Ammon's horn (tissue), 1 donor: ENCODE results near the gene DIP2C.
"Not testable (repeated sequence)": the region's sequence is repeated elsewhere in the genome, so short reads cannot be mapped to it uniquely, and the experiment has no call there.

Experiments
- DNase-seq: peaks from one replicate; pipeline ENCODE4 v3.0.0-alpha.2; 2016; ENCODE audit warnings: low spot score

DIP2C gene

GRCh38 chr10:532331-532730, 157.1 kb downstream of the DIP2C start:
- DNase-seq: not testable (repeated sequence)

GRCh38 chr10:531541-531940, 157.9 kb downstream of the DIP2C start:
- no peak for DNase-seq

- no peak for DNase-seq
Observed at GRCh38 chr10:530717-531116, 158.8 kb downstream of the DIP2C start.

- no peak for DNase-seq
Observed at GRCh38 chr10:529468-530230, 159.8 kb downstream of the DIP2C start.

- DNase-seq: no peak
Observed at GRCh38 chr10:528173-529165, 161.0 kb downstream of the DIP2C start.

- no peak for DNase-seq
Observed at GRCh38 chr10:527416-527815, 162.1 kb downstream of the DIP2C start.

GRCh38 chr10:526651-527312, 162.7 kb downstream of the DIP2C start:
- DNase-seq: no peak

GRCh38 chr10:525565-526315, 163.7 kb downstream of the DIP2C start:
- DNase-seq: no peak

GRCh38 chr10:523925-524324, 165.5 kb downstream of the DIP2C start:
- no peak for DNase-seq

GRCh38 chr10:522350-522749, 167.1 kb downstream of the DIP2C start:
- no peak for DNase-seq

- DNase-seq: peak; percentile 70
Observed at GRCh38 chr10:521261-522250, 167.9 kb downstream of the DIP2C start.

- DNase-seq: no peak
Observed at GRCh38 chr10:520402-520787, 169.1 kb downstream of the DIP2C start.

- no peak for DNase-seq
Observed at GRCh38 chr10:519716-520401, 169.6 kb downstream of the DIP2C start.

GRCh38 chr10:519055-519715, 170.3 kb downstream of the DIP2C start:
- DNase-seq: no peak

GRCh38 chr10:517872-518475, 171.5 kb downstream of the DIP2C start:
- no peak for DNase-seq

GRCh38 chr10:517241-517830, 172.1 kb downstream of the DIP2C start:
- DNase-seq: no peak

- no peak for DNase-seq
Observed at GRCh38 chr10:516764-517163, 172.7 kb downstream of the DIP2C start.

GRCh38 chr10:515674-516073, 173.8 kb downstream of the DIP2C start:
- DNase-seq: no peak
